Measurements from ENCODE around the gene EN1. TPM values are rescaled to one million over a fixed set of nuclear protein-coding genes. Genes with fewer than 3 reads are reported as not detected.

Gene EN1
- total RNA-seq, 3 donors from 2014 or later (not counting 1 experiment from before 2014, with no cell fraction given), result not detected

DNA sequence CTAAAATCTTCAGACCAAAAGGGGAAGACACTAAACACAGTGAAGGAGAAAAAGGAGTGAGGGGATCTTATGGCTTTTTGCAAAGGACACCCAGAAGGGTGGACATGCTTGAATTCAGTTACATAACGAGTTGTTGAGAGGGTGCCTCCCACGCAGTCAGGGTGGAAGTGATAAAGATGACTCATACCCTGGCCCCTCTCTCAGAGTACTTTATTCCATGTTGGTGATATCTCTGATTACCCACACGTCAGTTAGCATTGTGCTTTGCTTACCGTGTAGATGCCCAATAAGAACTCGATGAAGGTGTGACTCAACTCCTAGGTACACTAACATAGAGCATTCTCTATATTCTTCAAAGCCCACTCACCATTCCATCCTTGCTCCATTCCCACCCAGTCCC lies 44.4 kb downstream of the EN1 start:
- no peaks in the 10 kb centered on the region for H3K4me1 Mint-ChIP-seq
- no peak overlapping the region for H3K4me3 ChIP-seq (ENCODE audit: low read length)
- ATAC-seq (no peak), DNase-seq (no peak)
- H3K36me3 ChIP-seq (ENCODE audit: control insufficient read depth, insufficient read depth, low read length), result no peaks in the 10 kb centered on the region
- intact Hi-C loops (cut with micrococcal nuclease), result no loop called here
- H3K27ac Mint-ChIP-seq, result no peak overlapping the region
- WGBS (ENCODE audit: insufficient coverage), result 76% methylated on average over 5 of the region's 5 CpGs
- H3K9me3 Mint-ChIP-seq, result no peaks in the 10 kb centered on the region
- TF ChIP-seq, protein P1, sequence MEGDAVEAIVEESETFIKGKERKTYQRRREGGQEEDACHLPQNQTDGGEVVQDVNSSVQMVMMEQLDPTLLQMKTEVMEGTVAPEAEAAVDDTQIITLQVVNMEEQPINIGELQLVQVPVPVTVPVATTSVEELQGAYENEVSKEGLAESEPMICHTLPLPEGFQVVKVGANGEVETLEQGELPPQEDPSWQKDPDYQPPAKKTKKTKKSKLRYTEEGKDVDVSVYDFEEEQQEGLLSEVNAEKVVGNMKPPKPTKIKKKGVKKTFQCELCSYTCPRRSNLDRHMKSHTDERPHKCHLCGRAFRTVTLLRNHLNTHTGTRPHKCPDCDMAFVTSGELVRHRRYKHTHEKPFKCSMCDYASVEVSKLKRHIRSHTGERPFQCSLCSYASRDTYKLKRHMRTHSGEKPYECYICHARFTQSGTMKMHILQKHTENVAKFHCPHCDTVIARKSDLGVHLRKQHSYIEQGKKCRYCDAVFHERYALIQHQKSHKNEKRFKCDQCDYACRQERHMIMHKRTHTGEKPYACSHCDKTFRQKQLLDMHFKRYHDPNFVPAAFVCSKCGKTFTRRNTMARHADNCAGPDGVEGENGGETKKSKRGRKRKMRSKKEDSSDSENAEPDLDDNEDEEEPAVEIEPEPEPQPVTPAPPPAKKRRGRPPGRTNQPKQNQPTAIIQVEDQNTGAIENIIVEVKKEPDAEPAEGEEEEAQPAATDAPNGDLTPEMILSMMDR (IDR thresholded peaks at IDR 0.05), result no peak
- H3K36me3 Mint-ChIP-seq, result no peaks in the 10 kb centered on the region
- H3K9me3 ChIP-seq (ENCODE audit: control insufficient read depth, insufficient read depth, low read length), result no peaks in the 10 kb centered on the region
- peaks cover 5% of the 10 kb centered on the region for H3K27me3 ChIP-seq (ENCODE audit: control insufficient read depth, insufficient read depth, low read length)
- no peak overlapping the region for H3K4me3 Mint-ChIP-seq
- no peaks in the 10 kb centered on the region for H3K4me1 ChIP-seq (ENCODE audit: control insufficient read depth, insufficient read depth, low read length)
- H3K27me3 Mint-ChIP-seq (ENCODE audit: low read depth in 2 of 2), result peaks cover 18 to 26% of the 10 kb centered on the region in 2 donors
- no peak overlapping the region for H3K27ac ChIP-seq (ENCODE audit: low read length)

DNA sequence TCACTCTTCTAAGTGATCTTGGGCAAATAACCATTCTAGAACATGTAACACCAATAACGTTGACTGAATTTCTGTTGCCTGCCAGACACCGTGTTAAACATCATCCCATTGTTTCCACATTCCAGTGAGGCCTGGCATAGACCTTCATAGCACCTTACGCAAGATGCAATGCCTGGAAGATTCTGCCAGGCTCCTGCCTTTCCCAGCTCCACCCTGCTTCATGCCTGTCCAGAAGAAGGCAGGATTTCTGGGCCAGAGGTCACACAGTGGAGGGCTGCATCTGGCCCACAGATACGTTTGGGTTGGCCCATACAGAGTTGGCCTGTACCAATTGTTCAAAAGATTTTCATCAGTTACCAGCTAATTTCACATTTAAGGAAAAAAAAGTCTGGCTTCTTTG lies 46.3 kb downstream of the EN1 start:
- Histone ChIP-seq H3K9me3 (ENCODE audit: control insufficient read depth, insufficient read depth, low read length) (no peaks in the 10 kb centered on the region), H3K27me3 (ENCODE audit: control insufficient read depth, insufficient read depth, low read length) (no peaks in the 10 kb centered on the region), H3K36me3 (ENCODE audit: control insufficient read depth, insufficient read depth, low read length) (no peaks in the 10 kb centered on the region), H3K4me3 (ENCODE audit: low read length) (no peak overlapping the region), H3K4me1 (ENCODE audit: control insufficient read depth, insufficient read depth, low read length) (no peaks in the 10 kb centered on the region), H3K27ac (ENCODE audit: low read length) (no peak overlapping the region)
- no peaks in the 10 kb centered on the region for H3K9me3 Mint-ChIP-seq
- ATAC-seq, result no peak
- TF ChIP-seq, protein P1 (IDR thresholded peaks at IDR 0.05), result no peak
- no peak overlapping the region for H3K27ac Mint-ChIP-seq
- 80% methylated on average over 4 of the region's 4 CpGs for WGBS (ENCODE audit: insufficient coverage)
- peaks cover 19 to 28% of the 10 kb centered on the region in 2 donors for H3K27me3 Mint-ChIP-seq (ENCODE audit: low read depth in 2 of 2)
- H3K36me3 Mint-ChIP-seq, result no peaks in the 10 kb centered on the region
- H3K4me3 Mint-ChIP-seq, result no peak overlapping the region
- H3K4me1 Mint-ChIP-seq, result no peaks in the 10 kb centered on the region
- intact Hi-C loops (cut with micrococcal nuclease), result no loop called here
- DNase-seq, result no peak

DNA sequence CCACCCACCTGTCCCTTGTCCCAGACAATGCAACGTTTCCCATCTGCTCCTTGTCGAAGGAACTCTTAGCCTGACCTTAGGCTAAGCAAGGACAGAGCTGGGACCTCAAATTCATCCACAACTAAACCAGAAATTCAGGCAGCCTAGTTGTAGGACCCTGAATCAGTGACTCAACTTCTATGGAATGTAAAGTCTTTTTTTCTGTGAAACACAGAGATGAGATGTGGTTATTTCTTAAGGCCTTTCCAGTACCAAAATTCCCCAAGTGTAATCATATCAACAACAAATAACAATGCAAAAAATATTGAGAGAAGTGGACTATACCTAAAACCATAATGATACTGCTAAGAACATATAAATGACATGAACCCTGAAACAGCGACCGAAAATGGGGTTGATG lies 46.7 kb downstream of the EN1 start:
- H3K27me3 Mint-ChIP-seq (ENCODE audit: low read depth in 2 of 2), result peaks cover 19 to 24% of the 10 kb centered on the region in 2 donors
- WGBS (ENCODE audit: insufficient coverage), result 73% methylated on average over 4 of the region's 4 CpGs
- TF ChIP-seq, protein P1 (IDR thresholded peaks at IDR 0.05), result no peak

DNA sequence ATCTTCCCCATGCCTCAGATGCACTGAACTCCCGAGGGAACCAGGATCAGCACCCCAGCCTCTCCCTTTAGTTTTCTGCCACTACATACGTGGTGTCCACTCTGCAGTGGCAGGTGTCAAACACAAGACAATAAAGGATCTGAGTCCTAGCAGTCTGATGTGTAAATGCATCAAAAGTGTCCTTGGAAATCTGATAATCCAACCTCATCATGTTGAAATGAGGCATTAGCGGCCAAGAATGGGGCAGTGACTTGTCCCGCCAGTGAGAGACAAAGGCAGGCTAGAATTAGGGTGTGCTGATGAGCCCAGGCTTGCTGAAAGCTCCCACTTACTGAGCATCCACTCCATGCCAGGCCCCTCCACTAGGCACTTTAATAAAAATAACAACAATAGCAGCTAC lies 52.9 kb downstream of the EN1 start:
- intact Hi-C loops (cut with micrococcal nuclease), result no loop called here
- peaks cover 22 to 25% of the 10 kb centered on the region in 2 donors for H3K27me3 Mint-ChIP-seq (ENCODE audit: low read depth in 2 of 2)
- ATAC-seq (peak in 1 of 3 donors; percentile 8), DNase-seq (no peak)
- H3K9me3 Mint-ChIP-seq, result no peaks in the 10 kb centered on the region
- Histone ChIP-seq H3K9me3 (ENCODE audit: control insufficient read depth, insufficient read depth, low read length) (no peaks in the 10 kb centered on the region), H3K36me3 (ENCODE audit: control insufficient read depth, insufficient read depth, low read length) (no peaks in the 10 kb centered on the region), H3K4me3 (ENCODE audit: low read length) (no peak overlapping the region), H3K4me1 (ENCODE audit: control insufficient read depth, insufficient read depth, low read length) (no peaks in the 10 kb centered on the region), H3K27ac (ENCODE audit: low read length) (no peak overlapping the region), H3K27me3 (ENCODE audit: control insufficient read depth, insufficient read depth, low read length) (no peaks in the 10 kb centered on the region)
- WGBS (ENCODE audit: insufficient coverage), result 64% methylated on average over 4 of the region's 4 CpGs
- H3K27ac Mint-ChIP-seq, result no peak overlapping the region
- TF ChIP-seq, protein P1 (IDR thresholded peaks at IDR 0.05), result no peak
- H3K4me1 Mint-ChIP-seq, result no peaks in the 10 kb centered on the region
- H3K36me3 Mint-ChIP-seq, result no peaks in the 10 kb centered on the region
- H3K4me3 Mint-ChIP-seq, result no peak overlapping the region

More for the DNA sequence above, 46.7 kb downstream of the EN1 start:
- intact Hi-C loops (cut with micrococcal nuclease), result no loop called here
- ATAC-seq (no peak), DNase-seq (no peak)
- H3K4me1 Mint-ChIP-seq, result no peaks in the 10 kb centered on the region
- no peaks in the 10 kb centered on the region for H3K9me3 ChIP-seq (ENCODE audit: control insufficient read depth, insufficient read depth, low read length)
- H3K9me3 Mint-ChIP-seq, result no peaks in the 10 kb centered on the region
- no peak overlapping the region for H3K4me3 Mint-ChIP-seq
- no peaks in the 10 kb centered on the region for H3K27me3 ChIP-seq (ENCODE audit: control insufficient read depth, insufficient read depth, low read length)
- H3K36me3 Mint-ChIP-seq, result no peaks in the 10 kb centered on the region
- H3K27ac Mint-ChIP-seq, result no peak overlapping the region
- H3K4me3 ChIP-seq (ENCODE audit: low read length), result no peak overlapping the region
- no peak overlapping the region for H3K27ac ChIP-seq (ENCODE audit: low read length)
- H3K4me1 ChIP-seq (ENCODE audit: control insufficient read depth, insufficient read depth, low read length), result no peaks in the 10 kb centered on the region
- no peaks in the 10 kb centered on the region for H3K36me3 ChIP-seq (ENCODE audit: control insufficient read depth, insufficient read depth, low read length)
